Measurements from ENCODE around the gene KIF2C. TPM values are rescaled to one million over a fixed set of nuclear protein-coding genes. Genes with fewer than 3 reads are reported as not detected.
A peak's percentile ranks its signal among the peaks of the same experiment; 100 is the strongest.

The KIF2C gene
- total RNA-seq, 1 donor from 2014 or later = 3.2 TPM

GRCh38 chr1:44801491-44802305, 62.1 kb downstream of the KIF2C start:
- H3K9ac ChIP-seq (ENCODE audit: low read length) = peak overlapping the region; percentile 90
- FAIRE-seq (no peak), DNase-seq (ENCODE audit: low read depth) (no peak)
- no peaks in the 10 kb centered on the region for H3K9me3 Mint-ChIP-seq (ENCODE audit: unreplicated experiment)
- no peaks in the 10 kb centered on the region for H3K27me3 ChIP-seq (ENCODE audit: insufficient read depth, low read length)
- peaks cover 21% of the 10 kb centered on the region for H3K4me1 Mint-ChIP-seq (ENCODE audit: low read depth, unreplicated experiment)
- H3K36me3 ChIP-seq (ENCODE audit: insufficient read depth, low read length) = peaks cover 36% of the 10 kb centered on the region
- no peak overlapping the region for H2AFZ ChIP-seq (ENCODE audit: low read depth, low read length)
- H3K4me2 ChIP-seq (ENCODE audit: low read length) = peak overlapping the region; percentile 99
- no peaks in the 10 kb centered on the region for H3K9me3 ChIP-seq (ENCODE audit: insufficient read depth, low read depth, low read length)
- H3K4me1 ChIP-seq (ENCODE audit: insufficient read depth, low read length) = peaks cover 36% of the 10 kb centered on the region
- TF ChIP-seq CTCF (IDR thresholded peaks at IDR 0.05; ENCODE audit: insufficient read depth, low read depth, low read length) = no peak
- TF ChIP-seq EZH2 (IDR thresholded peaks at IDR 0.05; ENCODE audit: insufficient read depth, low read length) = no peak
- H3K79me2 ChIP-seq (ENCODE audit: insufficient read depth, low read length) = peaks cover 57% of the 10 kb centered on the region
- no peaks in the 10 kb centered on the region for H3K27me3 Mint-ChIP-seq (ENCODE audit: low read depth, unreplicated experiment)
- peaks cover 47% of the 10 kb centered on the region for H4K20me1 ChIP-seq (ENCODE audit: insufficient read depth, low read length)
- peak overlapping the region; percentile 90 for H3K4me3 Mint-ChIP-seq (ENCODE audit: unreplicated experiment)
- H3K36me3 Mint-ChIP-seq (ENCODE audit: low read depth, unreplicated experiment) = peaks cover 21% of the 10 kb centered on the region
- H3K27ac ChIP-seq (ENCODE audit: low read depth, low read length) = no peak overlapping the region
- peak overlapping the region; percentile 67 for H3K27ac Mint-ChIP-seq (ENCODE audit: unreplicated experiment)
- H3K4me3 ChIP-seq (ENCODE audit: insufficient read depth, low read depth, low read length) = peak overlapping the region; percentile 91

DNA sequence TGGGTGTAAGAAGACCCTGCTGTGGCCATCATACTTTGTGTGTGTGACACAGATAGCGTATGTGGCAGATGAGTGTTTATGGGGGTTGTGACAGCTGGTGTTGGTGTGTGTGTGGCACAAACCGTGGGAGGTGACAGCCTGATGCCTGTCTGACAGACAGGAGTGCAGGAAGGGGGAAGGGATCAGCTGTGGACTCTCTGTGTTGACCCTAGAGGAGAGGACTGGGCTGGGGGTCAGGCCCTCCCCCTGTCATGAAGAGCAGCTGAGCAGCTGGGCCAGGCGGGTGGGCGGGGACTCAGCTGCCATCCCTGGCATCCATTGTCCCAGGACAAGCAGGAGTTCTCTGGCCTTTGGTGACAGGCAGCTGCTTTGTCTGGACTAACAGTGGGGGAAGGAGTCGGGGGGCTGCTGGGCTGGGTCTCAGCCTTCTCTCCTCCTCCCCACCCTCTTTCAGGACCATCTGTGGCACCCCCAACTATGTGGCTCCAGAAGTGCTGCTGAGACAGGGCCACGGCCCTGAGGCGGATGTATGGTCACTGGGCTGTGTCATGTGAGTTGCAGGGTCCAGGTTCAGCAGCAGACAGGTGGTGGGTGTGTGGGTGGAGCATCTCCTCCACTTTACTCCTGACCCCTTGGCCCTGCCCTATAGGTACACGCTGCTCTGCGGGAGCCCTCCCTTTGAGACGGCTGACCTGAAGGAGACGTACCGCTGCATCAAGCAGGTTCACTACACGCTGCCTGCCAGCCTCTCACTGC, 62.8 kb downstream of the KIF2C start:
- Mint-ChIP-seq H3K36me3 (ENCODE audit: low read depth, unreplicated experiment) (peaks cover 26% of the 10 kb centered on the region), H3K4me1 (ENCODE audit: low read depth, unreplicated experiment) (peaks cover 29% of the 10 kb centered on the region), H3K9me3 (ENCODE audit: unreplicated experiment) (no peaks in the 10 kb centered on the region), H3K27ac (ENCODE audit: unreplicated experiment) (peak overlapping the region; percentile 53), H3K4me3 (ENCODE audit: unreplicated experiment) (peak overlapping the region; percentile 90), H3K27me3 (ENCODE audit: low read depth, unreplicated experiment) (no peaks in the 10 kb centered on the region)
- Histone ChIP-seq H3K9me3 (ENCODE audit: insufficient read depth, low read depth, low read length) (no peaks in the 10 kb centered on the region), H2AFZ (ENCODE audit: low read depth, low read length) (no peak overlapping the region), H3K9ac (ENCODE audit: low read length) (peak overlapping the region; percentile 90), H3K4me3 (ENCODE audit: insufficient read depth, low read depth, low read length) (peak overlapping the region; percentile 91), H3K79me2 (ENCODE audit: insufficient read depth, low read length) (peaks cover 57% of the 10 kb centered on the region), H3K4me1 (ENCODE audit: insufficient read depth, low read length) (peaks cover 44% of the 10 kb centered on the region), H4K20me1 (ENCODE audit: insufficient read depth, low read length) (peaks cover 48% of the 10 kb centered on the region), H3K4me2 (ENCODE audit: low read length) (peak overlapping the region; percentile 99), H3K27me3 (ENCODE audit: insufficient read depth, low read length) (no peaks in the 10 kb centered on the region), H3K27ac (ENCODE audit: low read depth, low read length) (no peak overlapping the region), H3K36me3 (ENCODE audit: insufficient read depth, low read length) (peaks cover 40% of the 10 kb centered on the region)
- FAIRE-seq (no peak), DNase-seq (ENCODE audit: low read depth) (no peak)
- TF ChIP-seq EZH2 (IDR thresholded peaks at IDR 0.05; ENCODE audit: insufficient read depth, low read length) = no peak
- no peak for TF ChIP-seq CTCF (IDR thresholded peaks at IDR 0.05; ENCODE audit: insufficient read depth, low read depth, low read length)

Data from astrocyte (in vitro differentiated cells and primary cell).